Activated naive CD4-positive, alpha-beta T cell treated with anti-CD3 and anti-CD28 coated beads, Interleukin-2, amount 10 ng/mL, durations not matched to agents 5 hours and 36 hours (primary cell): ENCODE measurements around the gene UGT1A5. TPM values are rescaled to one million over a fixed set of nuclear protein-coding genes. Genes with fewer than 3 reads are reported as not detected.

Experiments used
- total RNA-seq, 2 experiments: library from RNA; stranded (reverse); gene quantifications; one replicate each; pipeline ENCODE4 v1.2.3, GENCODE V29; 2021

UGT1A5 gene
- total RNA-seq = not detected

GRCh38 chr2:233712611-233713261 lies at the start of gene UGT1A5:
UGT1A5 (plus strand) TSS chr2:233712907; CDS start chr2:233712992, 85 bp downstream.

GRCh38 chr2:233671290-233672161 lies 41.2 kb upstream of the UGT1A5 start, which contains the start of gene UGT1A9:
UGT1A9 (plus strand) TSS chr2:233671898; CDS start chr2:233671935, 37 bp downstream.

GRCh38 chr2:233681521-233682099 lies 31.1 kb upstream of the UGT1A5 start, which contains the start of gene UGT1A7:
UGT1A7 (plus strand) TSS chr2:233681901; CDS start chr2:233681938, 37 bp downstream.

GRCh38 chr2:233692648-233693047 lies 20.1 kb upstream of the UGT1A5 start, which contains the start of gene UGT1A6:
UGT1A6 (plus strand) TSS chr2:233692890; CDS start chr2:233693005, 115 bp downstream.

GRCh38 chr2:233718552-233718951 lies 5.8 kb downstream of the UGT1A5 start, which contains the start of gene UGT1A4:
UGT1A4 (plus strand) TSS chr2:233718736; CDS start chr2:233718821, 85 bp downstream.

GRCh38 chr2:233728723-233729301 lies 16.1 kb downstream of the UGT1A5 start, which contains the start of gene UGT1A3:
UGT1A3 (plus strand) TSS chr2:233729042; CDS start chr2:233729127, 85 bp downstream.

GRCh38 chr2:233760043-233760442 lies 47.3 kb downstream of the UGT1A5 start, which contains the start of gene UGT1A1:
UGT1A1 (plus strand) TSS chr2:233760270; CDS start chr2:233760288, 18 bp downstream.

GRCh38 chr2:233778030-233778429 lies 65.3 kb downstream of the UGT1A5 start, which contains the start of gene MROH2A:
MROH2A (plus strand) TSS chr2:233778330; CDS start chr2:233779359, 1,029 bp downstream.

Other genes starting within 250 kb of the UGT1A5 start
- 10 to 100 TPM; 18.7 to 20.3 TPM for gene USP40, start 146.1 kb upstream of the UGT1A5 start, total RNA-seq
- not detected for gene UGT1A8, start 95.3 kb upstream of the UGT1A5 start, total RNA-seq
- not detected for gene UGT1A10, start 76.5 kb upstream of the UGT1A5 start, total RNA-seq
- not detected for gene UGT1A9, start 41.0 kb upstream of the UGT1A5 start, total RNA-seq
- gene UGT1A7, start 31.0 kb upstream of the UGT1A5 start, total RNA-seq = not detected
- not detected for gene UGT1A6, start 20.0 kb upstream of the UGT1A5 start, total RNA-seq
- gene UGT1A4, start 5.8 kb downstream of the UGT1A5 start, total RNA-seq = not detected
- not detected for gene UGT1A3, start 16.1 kb downstream of the UGT1A5 start, total RNA-seq
- not detected for gene UGT1A1, start 47.4 kb downstream of the UGT1A5 start, total RNA-seq
- not detected for gene MROH2A, start 65.4 kb downstream of the UGT1A5 start, total RNA-seq
- gene HJURP, start 141.6 kb downstream of the UGT1A5 start, total RNA-seq = 10 to 100 TPM; 92.0 to 93.8 TPM
- gene TRPM8, start 204.5 kb downstream of the UGT1A5 start, total RNA-seq = not detected